CD4-positive, alpha-beta T cell treated with Interleukin-6 for 4 hours (primary cell): Measurements from ENCODE around the gene SMC1B.
A peak's percentile ranks its signal among the peaks of the same experiment; 100 is the strongest.
"Not testable (repeated sequence)": the region's sequence is repeated elsewhere in the genome, so short reads cannot be mapped to it uniquely, and the experiment has no call there.

ENCODE experiments used
- DNase-seq: peaks from one replicate; pipeline ENCODE4 v3.0.0-alpha.2; 2020; ENCODE audit warnings: mixed read lengths

The SMC1B gene

DNA sequence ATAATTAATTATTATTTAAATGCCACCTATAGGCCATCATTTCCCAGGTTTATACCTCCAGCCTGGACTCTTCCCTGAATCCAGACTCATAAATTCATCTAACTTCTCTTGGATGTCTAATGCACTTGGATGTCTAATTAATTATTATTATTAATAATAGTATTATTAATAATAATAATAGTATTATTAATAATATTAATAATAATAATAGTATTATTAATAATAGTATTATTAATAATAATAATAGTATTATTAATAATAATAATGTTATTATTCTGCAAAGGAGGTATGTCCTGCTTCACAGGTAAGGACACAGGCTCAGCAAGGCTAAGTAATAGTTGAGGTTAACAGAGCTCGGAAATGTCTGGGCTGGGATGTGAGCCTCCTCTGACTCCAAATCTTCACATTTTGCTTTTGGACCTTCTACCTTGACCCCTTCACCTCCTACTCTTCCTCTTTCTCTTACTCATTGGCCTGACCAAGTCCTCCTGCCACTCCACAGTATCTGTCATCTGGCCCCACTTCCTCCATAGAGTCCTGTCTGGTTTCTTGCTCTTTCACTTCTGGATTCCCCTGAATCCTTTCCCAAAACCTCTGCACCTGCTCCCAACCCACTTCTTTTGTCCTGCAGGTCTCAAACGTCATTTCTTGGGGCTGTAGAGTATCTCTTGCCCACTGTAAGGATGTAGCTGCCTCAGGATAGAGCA, 8.1 kb upstream of the SMC1B start:
- no peak for DNase-seq

DNA sequence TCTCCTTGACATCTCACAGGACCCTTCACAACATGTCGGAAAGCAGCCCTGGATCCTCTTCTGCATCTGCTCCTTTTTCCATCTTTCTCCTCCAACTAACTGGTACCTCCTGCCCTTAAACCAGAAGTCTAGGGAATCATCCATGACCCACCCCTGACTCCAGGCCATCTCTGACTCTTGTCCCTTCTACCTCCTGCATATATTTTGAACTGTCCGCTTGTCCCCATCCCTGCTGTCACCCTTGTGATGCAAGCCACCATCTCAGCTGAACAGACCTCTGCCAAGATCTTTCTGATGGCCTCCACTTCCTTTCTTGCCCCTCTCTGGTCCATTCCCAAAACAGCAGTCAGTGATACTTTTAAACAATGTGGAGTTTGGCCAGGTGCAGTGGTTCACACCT, 7.1 kb upstream of the SMC1B start:
- no peak for DNase-seq

DNA sequence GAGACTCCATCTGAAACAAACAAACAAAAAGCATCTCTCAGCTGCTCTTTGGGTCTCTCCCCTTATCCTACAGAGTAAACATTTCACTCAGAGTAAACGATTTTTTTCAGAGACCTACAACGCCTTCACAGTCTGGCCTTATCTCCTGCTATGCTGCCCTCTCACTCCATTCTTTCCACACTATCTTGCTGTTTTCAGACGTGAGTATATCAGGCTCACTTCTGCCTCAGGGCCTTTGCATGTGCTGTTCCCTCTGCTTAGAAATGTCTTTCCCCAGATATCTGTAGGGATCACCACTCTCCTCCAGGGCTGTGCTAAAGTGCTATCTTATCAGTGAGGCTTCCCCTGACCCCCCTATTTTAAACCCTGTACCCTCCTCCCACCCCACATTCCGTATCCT, 6.6 kb upstream of the SMC1B start:
- no peak for DNase-seq

DNA sequence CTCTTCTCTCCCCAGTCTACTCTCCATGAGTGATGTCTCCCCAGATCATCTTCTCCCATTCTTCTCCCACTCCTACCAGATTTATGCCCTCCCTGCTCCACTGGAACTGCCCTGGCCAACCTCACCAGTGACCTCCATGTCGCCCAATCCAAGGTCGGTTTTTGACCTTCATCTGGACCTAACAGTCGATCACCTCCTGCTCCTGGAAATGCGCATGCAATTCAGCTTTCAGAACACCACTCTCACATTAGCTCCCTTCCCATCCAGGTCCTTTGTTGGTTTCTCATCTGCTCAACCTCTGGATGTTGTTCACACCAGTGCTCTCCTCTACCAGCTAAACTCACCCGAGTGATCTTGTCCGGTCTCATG, 5.4 kb upstream of the SMC1B start:
- DNase-seq, result no peak

DNA sequence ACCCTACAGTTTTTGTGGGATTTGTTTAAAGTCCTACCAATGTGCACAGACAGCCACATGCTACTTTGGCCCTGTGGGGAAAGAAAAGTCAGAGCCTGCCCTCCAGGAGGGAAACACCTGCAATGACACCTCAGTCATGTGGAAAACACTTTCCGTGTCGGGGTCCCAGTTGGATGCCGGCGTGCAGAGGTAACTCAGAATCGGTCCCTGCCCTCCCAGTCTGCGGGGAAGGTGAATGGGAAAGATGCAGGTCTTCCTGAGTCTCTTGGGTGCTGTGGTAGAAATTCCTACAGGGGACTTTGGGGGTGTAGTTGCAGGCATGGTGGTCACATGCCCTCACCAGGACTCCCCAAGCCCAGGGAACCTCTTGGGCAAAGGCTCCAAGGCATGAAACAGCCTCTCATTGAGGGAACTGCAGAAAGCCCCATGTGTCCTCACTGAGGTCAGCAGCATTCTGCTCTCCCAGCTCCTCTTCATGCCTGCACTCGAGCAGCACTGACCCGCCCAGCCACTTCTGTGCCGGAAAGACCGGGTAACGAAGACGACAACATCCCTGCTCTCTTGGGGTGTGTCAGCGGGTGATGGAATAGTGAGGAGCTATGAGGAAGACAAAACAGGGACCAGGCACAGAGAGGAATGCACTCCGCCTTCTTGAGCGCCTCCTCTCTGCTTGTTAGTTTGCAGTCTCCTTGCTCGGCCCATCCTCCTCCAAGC, 4.8 kb upstream of the SMC1B start:
- DNase-seq, result no peak

DNA sequence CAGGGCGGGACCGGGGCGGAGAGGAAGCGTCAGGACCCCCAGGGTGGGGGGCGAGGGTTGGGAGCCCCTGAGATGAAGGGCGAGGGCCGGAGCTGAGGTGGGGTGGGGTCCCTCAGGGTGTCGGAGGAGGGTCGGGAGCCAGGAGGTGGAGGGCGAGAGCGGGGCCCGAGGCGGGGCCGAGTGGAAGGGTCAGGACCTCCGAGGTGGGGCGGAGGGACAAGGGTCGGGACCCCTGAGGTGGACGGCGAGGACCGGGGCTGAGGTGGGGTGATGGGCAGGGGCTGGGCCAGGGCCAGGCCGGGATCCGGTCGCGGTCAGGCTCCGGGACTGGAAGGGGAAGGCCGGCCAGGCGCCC, 409 bp downstream of the SMC1B start:
- DNase-seq, result no peak

DNA sequence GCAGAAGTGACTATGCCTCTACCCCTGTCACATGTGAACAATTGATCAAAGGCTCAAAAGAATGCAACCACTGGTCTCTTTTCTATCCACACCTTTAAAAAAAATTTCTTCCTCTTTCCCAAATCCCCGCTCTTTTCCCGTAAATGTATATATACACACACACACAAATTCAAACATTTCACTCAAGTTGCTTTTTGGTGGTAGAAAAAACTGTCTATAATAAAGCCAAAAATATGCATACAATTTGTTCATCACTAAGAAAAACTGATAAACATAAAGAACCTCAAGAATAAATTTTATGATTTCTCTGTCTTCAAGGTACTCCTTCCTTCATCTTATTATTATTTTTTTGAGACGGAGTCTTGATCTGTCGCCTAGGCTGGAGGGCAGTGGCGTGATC, 5.6 kb downstream of the SMC1B start:
- DNase-seq, result no peak

DNA sequence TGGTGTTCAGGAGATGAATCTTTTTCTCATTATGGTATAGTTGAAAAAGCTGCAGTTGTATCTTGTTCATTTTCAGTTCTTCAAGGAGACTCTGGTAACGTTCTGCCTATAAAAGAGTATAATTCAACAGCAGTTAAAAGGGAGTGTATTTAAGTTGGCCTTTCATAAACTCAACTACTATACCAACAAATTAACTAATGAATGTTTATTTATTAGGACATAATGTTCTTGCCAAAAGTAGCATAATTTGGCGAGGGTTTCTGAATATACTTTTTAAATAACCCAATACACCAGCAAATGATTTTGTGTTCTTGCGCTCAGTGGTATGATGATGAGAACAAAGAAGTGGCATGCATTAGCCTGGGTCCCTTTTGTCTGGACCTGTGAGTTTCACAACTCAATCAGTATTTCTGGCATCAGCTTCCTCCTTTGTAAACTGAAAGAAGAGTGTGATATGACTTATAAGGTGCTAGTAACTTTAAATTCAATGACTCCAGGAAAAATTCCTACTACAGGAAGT, 10.9 kb downstream of the SMC1B start:
- DNase-seq, result no peak

DNA sequence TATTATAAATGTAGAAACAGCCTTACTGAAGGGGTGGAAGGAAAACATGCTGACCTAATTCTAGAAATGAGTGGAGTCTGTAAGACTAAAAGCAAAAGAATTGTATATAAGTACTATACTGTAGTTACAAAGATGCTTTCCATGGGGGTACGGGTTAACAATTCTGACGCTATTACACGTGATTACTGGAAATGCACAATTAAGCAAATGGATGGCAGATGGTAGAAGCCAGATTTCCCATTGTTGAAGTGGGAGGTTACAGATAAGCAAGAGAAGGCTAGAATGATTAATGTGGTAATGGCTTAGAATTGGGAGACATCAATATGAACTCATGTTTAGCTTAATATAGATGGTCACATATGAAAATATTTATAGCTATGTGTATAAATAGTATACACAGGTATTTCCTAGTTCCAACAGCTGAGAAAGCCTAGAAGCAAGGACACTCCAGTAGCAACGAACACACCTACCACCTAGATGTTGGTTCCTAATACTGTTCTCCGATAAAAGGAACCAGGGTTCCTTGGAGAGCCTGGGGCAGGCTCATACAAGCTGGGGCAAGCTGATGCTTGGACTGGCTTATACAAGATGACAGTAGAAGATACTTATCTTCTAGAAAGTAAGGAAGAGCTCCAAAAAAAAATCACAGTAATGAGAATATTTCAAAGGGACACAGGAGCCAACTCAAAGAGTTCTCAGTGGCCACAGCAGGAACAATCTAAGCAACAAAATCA, 13.5 kb downstream of the SMC1B start:
- DNase-seq, result no peak

DNA sequence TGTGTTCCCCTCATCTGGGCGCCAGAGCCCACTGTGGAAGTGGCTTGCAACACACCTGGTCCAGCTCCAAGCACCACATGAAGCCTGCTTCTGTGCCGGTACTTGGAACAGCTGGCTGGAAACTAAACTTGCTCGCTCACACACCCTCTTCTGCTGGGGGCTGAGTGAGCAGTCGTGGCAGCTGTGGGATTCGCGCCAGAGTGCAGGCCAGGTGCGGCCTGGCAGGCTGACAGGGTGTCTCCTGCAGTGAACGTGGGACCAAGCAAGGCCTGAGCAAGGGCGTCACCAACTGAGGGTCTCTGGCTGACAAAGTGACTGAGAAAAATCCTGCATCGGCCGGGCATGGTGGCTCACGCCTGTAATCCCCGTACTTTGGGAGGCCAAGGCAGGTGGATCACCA, 15.2 kb downstream of the SMC1B start:
- DNase-seq, result no peak

DNA sequence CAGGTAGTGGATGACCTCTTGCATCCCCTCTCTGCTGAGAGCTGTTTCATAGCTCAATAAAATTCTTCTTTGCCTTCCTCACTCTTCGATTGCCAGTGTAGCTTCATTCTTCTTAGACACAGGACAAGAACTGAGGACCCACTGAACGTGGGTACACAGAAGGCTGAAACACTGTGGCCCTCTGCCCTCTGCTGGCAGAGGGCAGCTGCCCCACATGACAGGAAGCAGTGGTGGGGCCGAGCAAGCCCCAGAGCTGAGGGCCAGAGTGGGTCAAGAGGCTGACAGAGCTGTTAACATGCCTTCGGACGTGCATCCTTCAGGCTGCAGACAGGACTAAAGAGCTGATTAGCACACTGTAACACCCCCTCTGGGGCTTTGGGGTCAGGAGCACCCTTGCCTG, 15.6 kb downstream of the SMC1B start:
- peak; percentile 34 for DNase-seq

DNA sequence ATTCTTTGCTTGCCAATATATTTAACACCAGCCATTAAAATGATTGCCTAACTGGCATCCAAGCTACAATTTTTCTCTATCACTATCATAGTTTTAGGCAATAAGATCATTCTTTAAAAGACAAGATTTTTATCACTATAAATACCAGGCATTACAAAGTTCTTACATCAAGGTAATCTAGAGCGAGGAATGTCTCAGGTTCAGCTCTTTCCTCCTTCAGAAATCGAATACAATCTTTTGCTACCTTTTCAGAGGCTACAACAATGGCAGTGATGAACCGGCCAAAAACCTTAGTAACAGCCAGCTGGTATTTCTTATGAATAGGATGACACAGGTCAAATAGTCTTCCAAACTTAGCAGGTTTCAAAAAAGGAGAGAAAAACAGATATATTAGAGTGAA, 23.9 kb downstream of the SMC1B start:
- DNase-seq, result no peak

DNA sequence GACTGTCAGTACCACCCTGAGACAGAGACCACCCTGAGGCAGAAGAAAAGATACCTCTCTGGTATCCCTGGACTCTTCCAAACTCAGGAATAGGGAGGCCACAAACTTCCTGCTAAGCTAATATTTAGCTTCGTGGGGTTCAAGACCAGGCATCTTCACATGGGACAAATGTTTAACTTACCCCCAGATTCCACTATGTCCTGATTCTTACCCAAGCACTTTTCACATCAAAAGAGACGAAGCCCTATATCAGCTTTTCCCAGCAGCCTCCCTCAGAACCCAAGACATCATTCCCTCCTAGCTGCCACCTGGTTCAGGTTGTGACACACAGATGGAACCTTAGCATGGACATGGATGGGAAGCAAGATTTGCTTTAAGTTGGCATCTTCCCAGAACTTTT, 32.1 kb downstream of the SMC1B start:
- DNase-seq, result no peak

DNA sequence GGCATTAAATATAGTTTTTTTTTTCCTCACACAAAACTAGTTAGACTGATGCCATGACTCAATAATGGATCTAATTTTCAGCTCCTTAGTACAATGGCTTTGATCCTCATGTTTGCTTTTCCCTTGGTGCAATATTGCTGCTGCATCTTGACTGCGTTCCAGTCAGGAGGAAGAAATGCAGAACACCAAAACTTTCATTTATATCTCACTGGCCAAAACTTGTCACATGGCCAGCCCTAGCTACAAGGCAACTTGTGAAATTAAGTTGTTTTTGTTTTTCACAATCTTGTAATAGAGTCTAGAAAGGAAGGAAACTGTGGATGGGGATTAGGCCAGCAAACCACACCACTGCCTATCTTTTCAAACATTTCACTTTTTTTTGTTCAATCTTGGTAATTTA, 36.7 kb downstream of the SMC1B start:
- no peak for DNase-seq

DNA sequence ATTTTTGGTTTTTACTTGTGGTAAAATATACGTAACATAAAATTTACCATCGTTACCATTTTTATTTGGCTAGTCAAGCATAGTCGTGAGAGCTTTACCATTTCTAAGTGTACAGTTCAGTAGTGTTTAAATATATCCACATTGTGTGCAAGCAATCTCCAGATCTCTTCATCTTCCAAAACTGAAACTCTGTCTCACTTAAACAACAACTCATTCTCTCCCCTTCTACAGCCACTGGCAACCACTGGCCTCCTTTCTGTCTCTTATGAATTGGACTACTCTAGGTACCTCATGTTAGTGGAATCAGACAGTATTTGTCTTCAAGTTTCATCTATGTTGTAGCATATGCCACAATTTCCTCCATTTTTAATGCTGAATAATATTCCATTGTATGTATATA, 37.4 kb downstream of the SMC1B start:
- DNase-seq, result no peak

DNA sequence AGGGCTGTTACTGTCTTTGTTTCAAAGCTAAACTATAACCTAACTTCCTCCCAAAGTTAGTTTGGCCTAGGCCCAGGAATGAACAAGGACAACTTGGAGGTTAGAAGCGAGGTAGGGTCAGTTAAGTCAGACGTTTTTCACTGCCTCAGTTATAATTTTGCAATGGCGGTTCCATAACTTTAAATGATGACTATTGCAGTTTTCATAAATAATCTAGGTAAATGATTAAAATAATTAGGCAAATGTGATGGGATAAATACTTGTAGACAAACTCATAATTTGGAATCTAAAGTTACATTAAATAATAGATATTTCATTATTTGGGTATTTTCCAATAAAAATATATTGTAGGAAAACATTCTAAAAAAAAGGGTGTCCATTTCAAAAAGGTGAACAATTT, 39.8 kb downstream of the SMC1B start:
- not testable (repeated sequence) for DNase-seq

DNA sequence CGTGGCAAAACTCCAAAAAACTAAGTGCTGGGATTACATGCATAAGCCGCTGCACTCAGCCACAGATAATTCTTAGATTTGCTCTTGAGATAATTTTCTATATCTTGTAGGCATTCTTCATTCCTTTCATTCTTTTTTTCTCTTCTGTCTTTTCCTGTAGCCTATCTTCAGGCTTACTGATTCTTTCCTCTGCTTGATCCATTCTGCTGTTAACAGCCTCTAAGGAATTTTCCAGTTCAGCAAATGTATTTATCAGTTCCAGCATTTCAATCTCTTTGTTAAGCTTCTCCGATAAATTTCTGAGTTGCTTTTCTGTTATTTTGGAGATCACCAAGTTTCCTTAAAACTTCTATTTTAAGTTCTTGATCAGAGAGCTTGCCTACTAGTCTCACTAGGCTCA, 46.7 kb downstream of the SMC1B start:
- no peak for DNase-seq

DNA sequence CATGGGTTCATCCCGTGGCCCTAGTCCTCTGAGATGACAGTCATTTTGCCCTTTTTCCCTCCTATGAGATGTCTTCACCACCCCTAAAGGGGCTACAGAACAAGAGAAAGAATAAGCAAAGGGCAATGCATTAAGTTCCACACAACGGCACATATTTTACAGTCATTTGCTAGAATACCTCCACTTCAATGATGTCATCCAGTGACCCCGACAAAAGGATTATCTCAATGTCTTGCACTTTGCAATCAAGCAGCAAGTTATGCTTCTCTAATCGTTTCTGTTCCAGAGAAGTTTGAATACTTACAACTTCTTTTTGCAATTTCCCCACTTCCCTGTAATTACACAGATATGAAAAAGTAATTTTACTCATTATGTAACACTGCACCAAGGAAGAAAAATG, 53.8 kb downstream of the SMC1B start:
- no peak for DNase-seq

DNA sequence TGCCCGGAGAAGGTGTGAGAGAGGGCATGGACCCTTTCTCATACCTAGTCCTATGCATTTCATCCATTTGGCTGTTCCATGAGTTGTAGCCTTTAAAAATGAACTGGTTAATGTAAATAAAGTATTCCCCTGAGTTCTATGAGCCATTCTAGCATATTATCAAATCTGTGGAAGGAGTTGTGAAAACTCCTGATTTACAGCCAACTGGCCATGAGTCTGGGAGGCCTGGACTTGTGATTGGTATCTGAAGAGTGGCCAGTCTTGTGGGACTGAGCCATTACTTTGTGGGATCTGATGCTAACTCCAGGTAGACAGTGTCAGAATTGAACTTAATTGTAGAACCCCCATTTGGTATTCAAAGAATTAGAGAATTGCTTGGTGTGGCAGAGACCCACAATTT, 55.3 kb downstream of the SMC1B start:
- DNase-seq, result no peak

DNA sequence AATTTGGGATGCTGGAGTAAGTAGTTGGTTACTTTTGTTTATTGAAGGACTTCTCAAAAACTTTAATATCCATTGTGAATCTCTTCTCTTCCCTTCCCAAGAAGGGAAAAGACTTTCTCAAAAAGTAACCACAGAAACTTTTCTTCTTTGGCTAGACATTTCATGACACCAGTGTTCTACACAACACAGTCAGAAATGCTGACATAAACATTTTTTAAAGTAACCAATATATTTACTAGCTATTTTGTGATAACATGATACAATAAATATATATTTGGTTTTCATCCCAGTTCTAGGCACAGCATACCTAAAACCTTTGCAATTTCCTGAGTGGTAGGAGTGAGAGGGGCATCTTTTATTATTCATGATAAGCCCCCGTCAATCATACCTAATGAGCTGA, 55.9 kb downstream of the SMC1B start:
- DNase-seq, result no peak

DNA sequence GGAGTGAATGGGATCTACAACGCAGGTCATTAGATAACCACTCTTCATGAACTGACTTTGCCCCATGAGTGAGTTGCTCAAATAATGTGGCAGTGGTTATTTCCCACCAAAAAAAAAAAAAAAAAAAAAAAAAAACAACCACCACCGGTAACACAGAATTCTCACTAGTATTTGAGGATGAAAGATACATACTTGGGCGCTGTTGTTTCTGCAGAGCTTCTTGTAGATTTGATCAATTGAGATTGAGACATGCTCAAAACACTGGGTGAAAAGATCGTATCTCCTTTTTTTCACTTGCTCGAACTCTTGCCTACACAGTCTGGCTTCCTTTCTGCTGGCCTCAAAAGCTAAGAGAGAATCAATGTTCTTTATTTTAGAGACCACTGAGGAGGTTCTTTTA, 59.6 kb downstream of the SMC1B start:
- no peak for DNase-seq

DNA sequence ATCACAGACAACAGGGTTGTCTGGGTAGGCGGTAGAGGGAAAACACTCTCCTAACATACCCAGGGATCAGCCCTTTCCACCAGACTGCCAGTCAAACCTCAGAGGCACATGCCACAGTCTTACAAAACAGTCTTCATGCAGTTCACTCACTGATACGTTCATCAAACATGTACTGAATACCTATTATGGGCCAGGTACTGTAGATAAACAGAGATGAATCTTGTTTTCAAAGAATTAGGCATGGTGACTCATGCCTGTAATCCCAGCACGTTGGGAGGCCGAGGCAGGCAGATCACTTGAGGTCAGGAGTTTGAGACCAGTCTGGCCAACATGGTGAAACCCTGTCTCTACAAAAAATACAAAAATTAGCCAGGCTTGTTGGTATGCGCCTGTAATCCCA, 60.6 kb downstream of the SMC1B start:
- not testable (repeated sequence) for DNase-seq

DNA sequence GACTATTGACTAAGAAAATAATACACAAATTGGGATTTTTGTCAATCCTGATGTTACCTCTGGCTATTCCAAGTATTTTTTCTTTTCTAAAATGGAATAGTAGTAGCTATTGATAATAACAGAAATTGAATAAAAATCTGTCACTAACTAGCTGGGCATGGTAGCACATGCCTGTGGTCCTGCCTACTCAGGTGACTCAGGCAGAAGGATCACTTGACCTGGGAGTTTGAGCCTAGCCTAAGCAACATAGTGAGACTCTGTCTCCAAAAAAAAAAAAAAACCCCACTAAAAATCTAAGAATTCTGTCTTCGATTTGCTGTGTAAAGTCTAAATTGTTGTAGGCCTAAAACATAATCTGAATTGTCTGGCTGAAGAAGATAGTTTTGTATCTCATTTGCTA, 61.4 kb downstream of the SMC1B start:
- DNase-seq, result no peak

DNA sequence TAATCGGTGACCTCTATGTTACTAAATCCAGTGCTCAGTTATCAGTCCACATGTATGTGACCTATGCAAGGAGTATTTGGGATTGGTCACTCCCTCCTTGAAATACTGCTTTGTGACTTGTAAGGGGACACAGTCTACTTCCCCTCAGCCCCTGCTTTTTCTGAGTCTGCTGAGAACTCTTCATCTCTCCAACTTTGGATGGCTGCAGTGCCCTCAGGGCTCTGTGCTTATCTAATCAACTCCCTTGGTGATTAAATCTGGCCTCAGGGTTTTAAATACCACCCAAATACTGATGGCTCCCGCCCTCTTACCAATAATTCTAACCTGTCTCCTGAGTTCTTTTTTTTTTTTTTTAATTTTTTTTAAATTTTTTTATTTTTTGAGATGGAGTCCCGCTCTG, 63.5 kb downstream of the SMC1B start:
- DNase-seq, result no peak
